ENCODE data around the gene NR2F2. TPM values are rescaled to one million over a fixed set of nuclear protein-coding genes. Genes with fewer than 3 reads are reported as not detected.

NR2F2 gene
- total and polyA plus RNA-seq, 2 of the 13 experiments (the other 11 are each of a cell fraction or from before 2014, with no cell fraction given) = 3.5 to 4.7 TPM

DNA sequence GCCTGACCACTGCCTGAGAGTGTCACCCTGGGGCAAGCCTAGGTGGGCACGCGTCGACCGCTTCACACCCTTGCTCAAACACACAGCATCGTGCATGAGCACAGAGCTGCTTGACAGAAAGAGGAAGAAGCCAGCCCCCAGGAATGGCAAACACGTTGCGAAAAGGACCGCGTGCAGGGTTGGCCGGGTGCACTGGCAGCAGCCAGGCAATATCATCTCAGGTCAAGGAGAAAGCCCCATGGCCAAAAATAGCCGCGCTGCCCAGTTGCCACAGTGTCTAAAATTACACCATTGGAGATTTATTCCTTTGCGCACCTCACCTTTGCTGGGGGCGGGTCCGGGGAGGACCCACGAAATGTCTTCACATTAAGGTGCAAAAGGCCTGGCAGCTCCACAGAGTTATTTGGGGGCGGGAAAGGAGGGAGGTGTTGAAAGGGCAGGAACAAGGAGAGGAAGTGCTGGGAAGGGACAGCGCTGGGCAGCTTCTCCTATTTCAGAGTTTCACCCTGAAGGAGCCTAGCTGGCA lies 44.7 kb upstream of the NR2F2 start:
- no TSS peak for BruUV-seq (replicated peaks)
- intact Hi-C loops (cut with micrococcal nuclease; ENCODE audit: unreplicated experiment) = no loop called here
- WGBS (ENCODE audit: low lambda C conversion rate) = 90% methylated on average over 18 of the region's 18 CpGs
- ChIA-PET CTCF (ENCODE audit: low intra/inter-chr PET ratio, low total read pairs) (no interaction called here), POLR2A (no interaction called here)
- no peak overlapping the region for H3K4me2 ChIP-seq (ENCODE audit: low read depth, low read length)
- no peaks in the 10 kb centered on the region for H3K4me1 ChIP-seq (ENCODE audit: insufficient read depth, low read length)
- no peak overlapping the region for H2AFZ ChIP-seq (ENCODE audit: low read length)
- H3K27me3 ChIP-seq (ENCODE audit: control insufficient read depth in 1 of 2, insufficient read depth in 2 of 2, low read length in 2 of 2) = no peaks in the 10 kb centered on the region
- TF ChIP-seq ZNF687 (CRISPR knock-in tag; IDR thresholded peaks at IDR 0.05) = peak; percentile 48
- TF ChIP-seq, protein P1, sequence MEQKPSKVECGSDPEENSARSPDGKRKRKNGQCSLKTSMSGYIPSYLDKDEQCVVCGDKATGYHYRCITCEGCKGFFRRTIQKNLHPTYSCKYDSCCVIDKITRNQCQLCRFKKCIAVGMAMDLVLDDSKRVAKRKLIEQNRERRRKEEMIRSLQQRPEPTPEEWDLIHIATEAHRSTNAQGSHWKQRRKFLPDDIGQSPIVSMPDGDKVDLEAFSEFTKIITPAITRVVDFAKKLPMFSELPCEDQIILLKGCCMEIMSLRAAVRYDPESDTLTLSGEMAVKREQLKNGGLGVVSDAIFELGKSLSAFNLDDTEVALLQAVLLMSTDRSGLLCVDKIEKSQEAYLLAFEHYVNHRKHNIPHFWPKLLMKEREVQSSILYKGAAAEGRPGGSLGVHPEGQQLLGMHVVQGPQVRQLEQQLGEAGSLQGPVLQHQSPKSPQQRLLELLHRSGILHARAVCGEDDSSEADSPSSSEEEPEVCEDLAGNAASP (CRISPR knock-in tag; IDR thresholded peaks at IDR 0.05; ENCODE audit: borderline replicate concordance) = no peak
- no peaks in the 10 kb centered on the region for H3K36me3 ChIP-seq (replicated peaks in 1 of 2; ENCODE audit: control insufficient read depth in 1 of 2, insufficient read depth in 2 of 2, low read length in 2 of 2)
- no peak overlapping the region for H3K27ac ChIP-seq (ENCODE audit: extremely low read length, insufficient read depth, low read length)
- no peak overlapping the region for H3K9ac ChIP-seq (ENCODE audit: insufficient read depth, low read depth, low read length)
- ATAC-seq (no peak), FAIRE-seq (no peak), DNase-seq (ENCODE audit: low spot score) (no peak)
- no peaks in the 10 kb centered on the region for H3K9me3 ChIP-seq (ENCODE audit: low read length)
- in situ Hi-C loops (cut with HindIII; ENCODE audit: extremely low pct_ligation_motif_present, low pct_unique_long_range_greater_than_20kb) = no loop called here
- no peaks in the 10 kb centered on the region for H3K79me2 ChIP-seq (ENCODE audit: insufficient read depth, low read length)
- H4K20me1 ChIP-seq (ENCODE audit: insufficient read depth, low read length) = no peaks in the 10 kb centered on the region
- H3K4me3 ChIP-seq (replicated peaks in 1 of 3; ENCODE audit: insufficient read depth in 1 of 3, low read depth in 2 of 3, low read length in 3 of 3) = no peak overlapping the region
